Measurements from ENCODE around the gene NCKAP5L. TPM values are rescaled to one million over a fixed set of nuclear protein-coding genes. Genes with fewer than 3 reads are reported as not detected.

NCKAP5L gene
- total and polyA plus RNA-seq, 2 of the 8 experiments (the other 6 are each of a cell fraction or from before 2014, with no cell fraction given) = 9.4 to 27.9 TPM

GRCh38 chr12:49784756-49785409 is 43.3 kb downstream of the NCKAP5L start (continued):
- TF ChIP-seq RNF2 (IDR thresholded peaks at IDR 0.05; ENCODE audit: borderline replicate concordance, low read depth, low read length, missing control alignments, poor library complexity, severe bottlenecking) (no peak), RBBP5 (IDR thresholded peaks at IDR 0.05; ENCODE audit: borderline replicate concordance, low read depth, low read length) (no peak), SRF (IDR thresholded peaks at IDR 0.05; ENCODE audit: low read depth, low read length) (no peak), USF2 (IDR thresholded peaks at IDR 0.05; ENCODE audit: low read length) (no peak), RAD21 (IDR thresholded peaks at IDR 0.05 in 1 of 2, conservative IDR thresholded peaks at IDR 0.05 in 1 of 2; ENCODE audit: low read depth in 2 of 2, low read length in 2 of 2) (no peak), KDM5A (IDR thresholded peaks at IDR 0.05; ENCODE audit: low read length) (no peak), CEBPB (IDR thresholded peaks at IDR 0.05; ENCODE audit: low read depth, low read length) (no peak)

All from H1 (cell line).